Endothelial cell of umbilical vein (primary cell): ENCODE data around the gene PAPPA. TPM values are rescaled to one million over a fixed set of nuclear protein-coding genes. Genes with fewer than 3 reads are reported as not detected.

ENCODE experiments used
- BruUV-seq: library from RNA; stranded (reverse); fragments of 400-500 nt; replicated peaks from 2 replicates; lab custom pipeline; 2021; lab: Mats Ljungman, UMichigan
- CTCF ChIA-PET: fragments of 300-600, 350-600 bp; sonication (Branson Sonifier 250); formaldehyde crosslinking; loops from one replicate; lab custom pipeline; 2021; ENCODE audit warnings: antibody characterized with exemption, inconsistent platforms; lab: Charles Lee
- POLR2A ChIA-PET: fragments of 300-600, 350-600 bp; sonication (Branson Sonifier 250); formaldehyde crosslinking; loops from one replicate; lab custom pipeline; 2021; ENCODE audit warnings: antibody characterized with exemption, inconsistent platforms; lab: Charles Lee
- DNase-seq: peaks from one replicate; pipeline ENCODE4 v3.0.0-alpha.2; 2011; ENCODE audit warnings: low read depth, low spot score
- FAIRE-seq: peaks from 2 replicates; lab custom pipeline; 2011; peaks lifted over from hg19 to GRCh38; lab: Jason Lieb, UNC
- H2AFZ ChIP-seq: 2 replicates; pipeline ENCODE4 v1.6.0; 2012; ENCODE audit warnings: low read depth, low read length, control low read depth, inconsistent platforms
- H3K27ac ChIP-seq: 2 replicates; pipeline ENCODE4 v1.5.1; 2011; ENCODE audit warnings: low read depth, mild to moderate bottlenecking, control low read depth, low read length, moderate library complexity; ENCODE audit not compliant: insufficient read depth
- H3K27me3 ChIP-seq, 2 experiments: 2 replicates each; pipeline versions ENCODE4 v1.6.0 to v1.6.1; 2011; ENCODE audit warnings: low read length in 2 of 2, mixed read lengths in 1 of 2; ENCODE audit not compliant: control insufficient read depth in 2 of 2, insufficient read depth in 2 of 2
- H3K36me3 ChIP-seq, 2 experiments: 2 replicates in 1 of 2; 3 replicates in 1 of 2; pipeline ENCODE4 v1.5.1; 2011; ENCODE audit warnings: low read length in 2 of 2, mild to moderate bottlenecking in 1 of 2, moderate library complexity in 1 of 2; ENCODE audit not compliant: control insufficient read depth in 2 of 2, insufficient read depth in 2 of 2; ENCODE audit errors: extremely low read depth in 1 of 2
- H3K4me1 ChIP-seq: 3 replicates; pipeline ENCODE4 v1.5.1; 2011; ENCODE audit warnings: mild to moderate bottlenecking, low read length; ENCODE audit not compliant: control insufficient read depth, insufficient read depth; ENCODE audit errors: extremely low read depth
- H3K4me2 ChIP-seq: 2 replicates; pipeline ENCODE4 v1.6.1; 2011; ENCODE audit warnings: low read length, control low read depth, mixed read lengths; ENCODE audit not compliant: insufficient read depth
- H3K4me3 ChIP-seq, 3 experiments: fragments of 200-600 bp in 1 of 3; sonication (generic), shearing (Covaris generic) in 1 of 3; replicated peaks in 1 of 3; 2 replicates each; pipeline ENCODE4 v1.5.1; 2011 to 2016; ENCODE audit warnings: control low read depth in 3 of 3, low read length in 3 of 3, mild to moderate bottlenecking in 2 of 3, inconsistent platforms in 1 of 3, low read depth in 1 of 3, moderate library complexity in 1 of 3; ENCODE audit not compliant: insufficient read depth in 1 of 3
- H3K79me2 ChIP-seq: 2 replicates; pipeline ENCODE4 v1.6.0; 2012; ENCODE audit warnings: low read length, inconsistent platforms; ENCODE audit not compliant: control insufficient read depth, insufficient read depth
- H3K9ac ChIP-seq: replicated peaks from 2 replicates; pipeline ENCODE3; 2011; ENCODE audit warnings: low read length, control low read depth; ENCODE audit not compliant: insufficient read depth; ENCODE audit errors: extremely low read depth
- H3K9me1 ChIP-seq: replicated peaks from 3 replicates; pipeline ENCODE4 v1.6.0; 2011; ENCODE audit warnings: mild to moderate bottlenecking, low read length; ENCODE audit not compliant: control insufficient read depth, insufficient read depth; ENCODE audit errors: extremely low read depth
- H3K9me3 ChIP-seq: replicated peaks from 2 replicates; pipeline ENCODE4 v1.5.1; 2012; ENCODE audit warnings: low read length, inconsistent platforms; ENCODE audit not compliant: control insufficient read depth, insufficient read depth
- H4K20me1 ChIP-seq: replicated peaks from 2 replicates; pipeline ENCODE3; 2011; ENCODE audit warnings: mild to moderate bottlenecking, low read length; ENCODE audit not compliant: control insufficient read depth, insufficient read depth; ENCODE audit errors: extremely low read depth
- CTCF ChIP-seq, 2 donors: IDR thresholded peaks; 1 replicate in 1 of 2; 2 replicates in 1 of 2; pipeline ENCODE4 v1.5.1; 2011; ENCODE audit warnings: low read length in 2 of 2, mild to moderate bottlenecking in 2 of 2, moderate library complexity in 2 of 2, control low read depth in 1 of 2, inconsistent platforms in 1 of 2, low read depth in 1 of 2; ENCODE audit not compliant: insufficient read depth in 1 of 2; ENCODE audit errors: extremely low read depth in 1 of 2
- EZH2 ChIP-seq: IDR thresholded peaks from 2 replicates; pipeline ENCODE4 v1.6.1; 2012; ENCODE audit warnings: borderline replicate concordance, low read depth, mild to moderate bottlenecking, moderate library complexity, low read length, inconsistent platforms; ENCODE audit not compliant: severe bottlenecking
- FOS ChIP-seq: IDR thresholded peaks from 2 replicates; pipeline ENCODE4 v1.6.1; 2011; ENCODE audit warnings: mild to moderate bottlenecking, low read length, moderate library complexity, borderline replicate concordance; ENCODE audit not compliant: insufficient read depth
- GATA2 ChIP-seq: IDR thresholded peaks from 2 replicates; pipeline ENCODE4 v1.7.0; 2011; ENCODE audit warnings: low read depth, mild to moderate bottlenecking, moderate library complexity, mixed read lengths, low read length; ENCODE audit not compliant: insufficient read length, insufficient read depth
- JUN ChIP-seq: IDR thresholded peaks from 2 replicates; pipeline ENCODE4 v1.6.1; 2011; ENCODE audit warnings: borderline replicate concordance, low read depth; ENCODE audit not compliant: insufficient read length, insufficient read depth
- MYC ChIP-seq: IDR thresholded peaks from one replicate; pipeline ENCODE4 v1.6.1; 2011; ENCODE audit warnings: mild to moderate bottlenecking, low read depth, low read length
- POLR2A ChIP-seq: IDR thresholded peaks from 2 replicates; pipeline ENCODE4 v1.6.1; 2012; ENCODE audit warnings: low read depth, mild to moderate bottlenecking, control low read depth, low read length
- POLR2AphosphoS5 ChIP-seq: IDR thresholded peaks from 2 replicates; pipeline ENCODE4 v1.6.1; 2012; ENCODE audit warnings: low read depth, mild to moderate bottlenecking, control low read depth, low read length, moderate library complexity; ENCODE audit not compliant: insufficient read depth
- dilution Hi-C: fragments of 300-500 bp; cut with MboI; formaldehyde crosslinking; loops from one replicate; pipeline ENCODE4 v1.15.0; 2019; ENCODE audit warnings: low sequenced_read_pairs; ENCODE audit not compliant: extremely low pct_ligation_motif_present
- intact Hi-C: fragments of 100-400 bp; cut with micrococcal nuclease; formaldehyde crosslinking; loops from one replicate; pipeline ENCODE4 v1.10.0; 2022
- polyA plus RNA-seq, 4 experiments: library from polyadenylated mRNA; depleted of rRNA in 3 of 4; stranded (reverse) in 3 of 4; unstranded in 1 of 4; fragments of >200 nt; gene quantifications; 2 replicates each; pipeline versions ENCODE4 v1.2.1 to v1.2.3, GENCODE V29; 2011 to 2012; ENCODE audit warnings: missing spikeins in 1 of 4
- total RNA-seq: library from RNA; stranded (reverse); gene quantifications from 2 replicates; pipeline ENCODE4 v1.2.3, GENCODE V29; 2021
- TF ChIP-seq, protein P1 (sequence below): IDR thresholded peaks from 2 replicates; pipeline ENCODE4 v1.6.1; 2011; ENCODE audit not compliant: insufficient read depth, insufficient read length

Gene PAPPA
- total and polyA plus RNA-seq, 2 donors (not counting 3 experiments of a cell fraction or from before 2014, with no cell fraction given) = 0.13 to 0.41 TPM

DNA sequence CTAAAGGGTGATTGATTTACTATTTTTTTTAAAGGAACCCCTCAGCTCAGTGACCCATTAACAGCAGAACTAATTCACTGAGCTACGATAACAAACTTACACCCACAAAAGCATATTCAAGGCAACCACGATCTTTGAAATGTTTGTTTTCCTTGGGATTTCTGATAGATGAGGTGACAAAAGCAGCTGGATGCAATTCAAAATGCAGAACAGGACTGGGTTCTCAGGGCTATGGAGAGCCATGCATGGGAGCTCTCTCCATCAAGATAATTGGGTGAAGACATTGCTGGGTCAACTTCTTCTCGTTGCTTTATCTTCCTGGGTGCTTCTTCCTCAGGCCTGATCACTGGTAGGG lies 60.1 kb downstream of the PAPPA start:
- no peak overlapping the region for H2AFZ ChIP-seq
- H3K27ac ChIP-seq = no peak overlapping the region
- TF ChIP-seq FOS (no peak), GATA2 (no peak)
- H3K4me1 ChIP-seq = no peaks in the 10 kb centered on the region
- ChIA-PET CTCF (no interaction called here), POLR2A (no interaction called here)
- H3K4me2 ChIP-seq = no peak overlapping the region
- BruUV-seq = no TSS peak
- H3K9ac ChIP-seq = no peak overlapping the region
- no peaks in the 10 kb centered on the region for H3K36me3 ChIP-seq
- H3K4me3 ChIP-seq = no peak overlapping the region
- no peak for FAIRE-seq
- intact Hi-C loops = no loop called here
- dilution Hi-C loops = no loop called here
- H3K79me2 ChIP-seq = no peaks in the 10 kb centered on the region
- DNase-seq = no peak
- H3K9me1 ChIP-seq = no peaks in the 10 kb centered on the region
- no peaks in the 10 kb centered on the region for H4K20me1 ChIP-seq
- H3K9me3 ChIP-seq = no peaks in the 10 kb centered on the region
- no peaks in the 10 kb centered on the region for H3K27me3 ChIP-seq

DNA sequence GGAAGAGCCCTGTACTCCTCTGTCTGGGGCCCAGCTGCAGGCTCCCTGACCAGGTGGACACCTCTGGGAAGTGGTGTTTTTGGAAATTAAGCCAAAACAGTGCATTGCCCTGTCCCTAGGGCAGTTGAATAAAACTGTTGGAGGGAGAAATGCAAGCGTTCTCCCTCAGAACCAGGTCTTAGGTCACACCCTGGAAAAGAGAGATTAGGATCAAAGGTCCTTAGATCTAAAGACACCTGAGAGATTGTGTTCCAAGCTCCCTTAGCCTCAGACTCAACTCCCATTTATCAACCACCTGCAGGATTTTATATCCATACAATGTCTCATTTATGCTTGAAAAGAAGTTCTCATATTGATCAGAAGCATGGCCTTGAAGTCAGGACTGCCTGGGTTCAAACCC lies 64.8 kb downstream of the PAPPA start:
- H3K4me2 ChIP-seq = no peak overlapping the region
- no peak overlapping the region for H3K27ac ChIP-seq
- FAIRE-seq (no peak), DNase-seq (no peak)
- no peaks in the 10 kb centered on the region for H4K20me1 ChIP-seq
- no peaks in the 10 kb centered on the region for H3K36me3 ChIP-seq
- no peak overlapping the region for H3K4me3 ChIP-seq
- no TSS peak for BruUV-seq
- no peaks in the 10 kb centered on the region for H3K27me3 ChIP-seq
- no peak overlapping the region for H3K9ac ChIP-seq
- dilution Hi-C loops = no loop called here
- TF ChIP-seq JUN (no peak), CTCF (IDR thresholded peaks at IDR 0.05; ENCODE audit: extremely low read depth in 1 of 2, insufficient read depth in 1 of 2, low read depth in 1 of 2, low read length in 2 of 2) (no peak), GATA2 (no peak), FOS (no peak), POLR2AphosphoS5 (no peak), EZH2 (no peak), POLR2A (no peak), MYC (no peak)
- TF ChIP-seq, protein P1, sequence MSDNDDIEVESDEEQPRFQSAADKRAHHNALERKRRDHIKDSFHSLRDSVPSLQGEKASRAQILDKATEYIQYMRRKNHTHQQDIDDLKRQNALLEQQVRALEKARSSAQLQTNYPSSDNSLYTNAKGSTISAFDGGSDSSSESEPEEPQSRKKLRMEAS = no peak
- POLR2A ChIA-PET = no interaction called here
- no peaks in the 10 kb centered on the region for H3K9me1 ChIP-seq
- intact Hi-C loops = no loop called here
- H3K79me2 ChIP-seq = no peaks in the 10 kb centered on the region
- no peak overlapping the region for H2AFZ ChIP-seq
- no peaks in the 10 kb centered on the region for H3K4me1 ChIP-seq
- CTCF ChIA-PET = no interaction called here
- H3K9me3 ChIP-seq = no peaks in the 10 kb centered on the region
